Kidney tubule cell (primary cell): ENCODE data around the gene DGCR8.
"Not testable (repeated sequence)": the region's sequence is repeated elsewhere in the genome, so short reads cannot be mapped to it uniquely, and the experiment has no call there.

Experiments
- DNase-seq: peaks from one replicate; pipeline ENCODE4 v3.0.0-alpha.2; 2018; ENCODE audit warnings: low spot score

The DGCR8 gene

DNA sequence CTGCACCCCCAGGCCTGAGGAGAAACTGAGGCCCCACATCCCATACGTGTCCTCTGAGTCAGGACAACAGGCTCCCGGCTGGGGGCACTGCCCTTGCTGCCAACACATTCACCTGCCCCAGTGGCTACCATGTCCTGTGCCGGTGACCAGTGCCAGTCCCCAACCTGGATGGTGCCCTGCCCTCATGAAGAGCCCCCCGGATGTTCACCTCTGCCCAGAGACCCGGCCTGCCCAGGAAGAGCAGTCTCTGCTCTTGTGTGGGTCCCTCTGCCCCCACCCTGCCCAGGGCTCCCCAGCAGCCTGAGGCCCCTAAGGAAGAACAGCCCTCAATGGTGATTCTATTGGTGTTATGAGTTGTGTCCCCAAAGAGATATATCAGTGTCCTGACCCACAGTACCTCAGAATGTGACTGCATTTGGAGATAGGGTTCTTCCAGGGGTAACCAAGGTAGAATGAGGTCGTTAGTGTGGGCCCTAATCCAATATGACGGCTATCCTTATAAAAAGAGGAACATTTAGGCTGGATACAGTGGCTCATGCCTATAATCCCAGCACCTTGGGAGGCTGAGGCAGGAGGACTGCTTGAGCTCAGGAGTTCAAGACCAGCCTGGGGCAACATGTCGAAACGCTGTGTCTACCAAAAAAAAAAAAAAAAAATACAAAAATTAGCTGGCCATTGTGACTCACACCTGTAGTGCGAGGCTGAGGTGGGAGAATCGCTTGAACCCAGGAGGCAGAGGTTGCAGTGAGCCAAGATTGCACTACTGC, 13.2 kb upstream of the DGCR8 start:
- DNase-seq, result no peak

DNA sequence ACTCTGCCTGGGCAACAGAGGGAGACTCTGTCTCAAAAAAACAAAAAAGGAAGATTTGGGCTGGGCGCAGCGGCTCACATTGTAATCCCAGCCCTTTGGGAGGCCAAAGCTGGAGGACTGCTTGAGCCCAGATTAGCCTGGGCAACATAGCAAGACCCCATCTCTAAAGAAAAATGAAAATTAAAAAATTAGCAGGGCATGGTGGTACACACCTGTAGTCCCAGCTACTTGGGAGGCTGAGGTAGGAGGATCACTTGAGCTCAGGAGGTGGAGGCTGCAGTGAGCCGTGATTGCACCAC, 12.7 kb upstream of the DGCR8 start:
- DNase-seq, result not testable (repeated sequence)

DNA sequence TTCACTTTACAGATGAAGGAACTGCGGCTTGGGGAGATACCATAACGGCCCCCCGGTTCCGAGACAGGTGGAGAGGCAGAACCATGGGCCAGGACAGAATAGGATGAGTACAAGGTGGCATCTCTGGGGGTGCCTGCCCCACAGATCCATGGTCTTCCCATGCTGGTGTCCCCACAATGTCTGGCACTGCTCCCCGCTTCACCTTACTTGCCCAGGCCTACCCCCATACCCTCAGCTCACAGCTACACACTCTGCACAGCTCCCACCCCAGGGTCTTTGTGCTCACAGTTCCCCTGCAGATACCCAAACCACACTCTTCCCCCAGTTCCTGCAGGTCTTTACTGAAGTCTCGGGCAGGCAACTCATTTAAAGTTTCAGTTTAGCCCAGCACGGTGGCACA, 11.4 kb upstream of the DGCR8 start:
- no peak for DNase-seq

DNA sequence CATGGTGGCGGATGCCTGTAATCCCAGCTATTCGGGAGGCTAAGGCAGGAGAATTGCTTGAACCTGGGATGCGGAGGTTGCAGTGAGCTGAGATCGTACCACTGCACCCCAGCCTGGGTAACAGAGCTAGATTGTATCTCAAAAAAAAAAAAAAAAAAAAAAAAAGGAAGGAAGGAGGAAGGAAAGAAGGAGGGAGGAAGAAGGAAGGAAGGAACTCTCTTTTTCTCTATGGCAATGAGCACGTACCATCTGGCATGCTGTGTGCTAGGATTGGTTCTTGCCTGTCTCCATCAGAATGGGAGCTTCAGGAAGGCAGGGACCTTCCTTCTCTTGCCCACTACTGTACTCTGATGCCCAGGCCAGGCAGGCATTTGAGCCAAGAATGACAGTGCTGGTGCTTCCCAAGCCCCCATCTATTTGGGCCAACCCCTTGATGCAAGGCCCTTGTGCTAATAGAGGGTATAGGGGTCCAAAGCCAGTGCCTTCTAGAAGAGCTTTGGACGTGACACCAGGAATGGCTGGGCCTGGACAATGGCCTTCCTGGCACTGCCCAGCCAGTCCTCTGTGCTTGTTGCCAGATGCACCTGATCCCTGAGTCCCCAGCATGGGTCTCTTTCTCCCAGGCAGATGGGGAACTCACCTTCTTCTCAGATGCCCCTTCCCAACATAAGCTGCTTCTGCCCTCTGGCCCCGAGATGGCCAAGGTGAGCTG, 10.6 kb upstream of the DGCR8 start:
- DNase-seq, result no peak

DNA sequence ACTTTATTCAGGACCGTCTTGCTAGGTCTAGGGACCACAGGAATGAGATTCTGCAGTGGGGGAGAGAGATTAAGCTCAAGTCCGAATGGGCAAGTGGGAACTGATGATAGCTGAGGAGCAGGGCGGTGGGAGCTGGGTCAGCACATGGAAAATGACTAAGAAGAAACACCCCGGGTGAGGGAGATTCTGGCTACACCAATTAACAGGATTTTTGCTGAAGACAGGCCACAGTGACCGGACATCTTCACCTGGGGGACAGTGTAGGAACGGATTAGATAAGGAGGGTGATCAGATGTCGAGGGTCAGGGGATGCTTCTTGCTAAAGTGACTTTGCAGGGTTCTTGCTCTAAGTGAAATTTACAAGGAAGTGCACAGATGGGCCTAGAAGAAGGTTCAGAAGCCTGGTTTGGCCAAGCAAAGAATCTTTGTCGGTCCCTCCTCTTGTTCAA, 8.5 kb upstream of the DGCR8 start:
- no peak for DNase-seq

DNA sequence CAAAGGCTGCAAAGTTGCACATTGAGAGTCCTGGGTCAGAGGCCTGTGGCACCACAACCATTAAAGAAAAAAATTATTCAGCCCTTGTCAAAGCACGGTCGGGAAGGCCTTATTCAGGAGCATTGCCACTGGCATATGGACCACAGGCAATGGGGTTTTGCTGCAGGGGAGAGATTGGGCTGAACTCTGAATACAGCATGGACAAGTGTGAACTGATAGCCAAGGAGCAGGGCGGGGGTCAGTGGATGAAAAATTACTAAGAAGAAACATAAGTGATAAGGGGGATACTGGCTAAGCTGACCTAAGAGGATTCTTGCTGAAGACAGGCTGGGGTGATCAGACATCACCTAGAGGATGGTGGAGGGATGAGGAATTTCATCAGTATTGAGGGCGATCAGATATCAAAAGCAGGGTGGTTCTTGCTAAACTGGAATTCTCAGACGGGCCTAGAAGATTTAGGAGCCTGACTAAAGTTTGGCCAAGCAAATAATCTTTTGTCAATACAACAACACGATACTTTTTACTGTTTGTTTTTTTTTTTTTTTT, 3.3 kb upstream of the DGCR8 start:
- DNase-seq, result no peak

DNA sequence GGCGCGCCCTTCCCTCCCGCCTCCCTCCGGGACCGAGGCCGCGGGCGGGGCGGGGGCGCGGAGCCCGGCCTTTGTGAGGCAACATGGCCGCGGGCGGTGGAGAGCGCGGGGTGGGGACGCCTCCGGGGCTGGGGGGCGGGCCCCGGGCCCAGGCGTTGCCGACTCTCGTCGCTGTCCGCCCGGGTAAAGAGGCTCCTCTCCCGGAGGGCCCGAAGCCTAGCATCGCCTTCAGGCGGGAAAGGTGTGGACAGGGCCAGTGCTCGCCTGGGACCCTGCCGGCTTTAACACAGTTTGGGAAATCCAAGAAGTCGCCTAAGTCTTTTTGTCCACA, 369 bp downstream of the DGCR8 start:
- peak; percentile 65 for DNase-seq

DNA sequence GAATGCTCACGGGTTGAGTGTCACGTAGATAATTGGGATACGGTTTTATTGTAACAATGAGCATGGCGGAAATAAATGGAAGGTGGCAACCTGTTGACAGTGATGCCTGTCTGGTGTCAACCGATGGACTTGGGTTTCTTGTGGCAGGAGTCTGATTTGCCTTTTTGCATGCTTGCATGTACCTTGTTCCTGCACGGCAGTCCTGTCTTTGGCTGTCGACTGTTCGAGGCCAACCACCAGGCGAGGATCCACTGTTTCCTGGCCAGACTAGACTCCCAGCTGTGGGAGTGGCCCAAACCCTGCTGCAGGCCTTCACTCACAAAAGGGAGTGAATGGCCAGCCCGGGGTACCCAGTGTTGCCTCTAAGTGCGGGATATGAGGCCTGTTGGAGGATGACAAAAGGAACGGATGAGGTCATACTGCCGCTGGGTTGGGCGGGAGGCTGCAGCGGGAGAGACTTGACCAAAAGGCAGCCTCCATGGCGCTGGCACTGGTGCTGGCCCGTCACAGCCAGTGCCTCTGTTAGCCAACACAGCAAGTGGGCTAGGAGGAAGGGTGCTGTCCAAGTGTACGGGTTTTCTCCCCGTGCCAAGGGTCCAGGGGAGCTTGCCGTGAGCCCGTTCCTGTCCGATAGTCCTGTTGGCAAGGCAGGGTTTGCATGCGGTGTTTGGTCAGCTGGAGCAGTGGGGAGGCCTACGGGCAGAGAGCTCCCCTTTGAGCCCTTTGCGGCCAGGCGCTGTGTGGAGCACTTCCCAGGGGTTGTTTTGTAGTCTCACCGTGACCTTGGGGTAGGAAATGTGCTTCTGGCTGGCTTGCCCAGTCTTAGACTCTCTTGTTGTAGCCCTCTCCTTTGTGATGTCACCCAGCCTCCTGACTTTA, 974 bp downstream of the DGCR8 start:
- peak; percentile 74 for DNase-seq

DNA sequence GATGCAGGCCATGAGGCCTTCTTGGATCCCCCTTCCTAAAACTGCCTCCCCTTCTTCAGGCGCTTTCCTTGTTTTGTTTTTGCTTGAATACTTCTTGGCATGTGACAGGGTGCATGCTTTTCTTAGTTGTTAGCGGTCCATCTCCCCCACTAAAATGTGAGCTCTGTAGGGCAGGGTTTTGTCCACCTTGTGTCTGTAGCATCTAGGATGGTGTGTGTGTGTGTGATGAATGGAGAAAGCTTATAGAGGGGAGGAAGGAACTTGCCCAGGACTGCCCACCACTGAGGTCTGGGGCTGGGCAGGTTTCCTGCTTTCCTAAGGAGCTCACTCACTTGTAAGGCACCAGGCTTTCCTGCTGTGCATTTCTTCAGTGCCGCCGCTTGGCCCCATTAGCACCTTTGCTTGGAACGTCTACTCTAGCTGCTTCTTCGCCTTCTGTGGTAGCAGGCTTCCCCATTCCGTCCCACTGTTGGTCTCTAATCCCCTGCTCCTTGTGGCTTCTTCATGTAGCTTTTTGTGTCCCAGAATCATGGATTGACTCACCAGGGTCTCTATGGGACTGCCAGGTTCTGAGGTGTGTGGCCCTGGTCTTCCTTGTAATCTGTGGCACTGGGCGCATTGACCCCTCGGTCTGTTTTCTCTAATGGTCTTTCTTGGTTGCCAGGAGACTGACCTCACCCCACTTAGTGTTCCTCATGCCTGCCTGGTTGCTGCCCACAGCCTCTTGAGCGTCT, 3.3 kb downstream of the DGCR8 start:
- DNase-seq, result no peak

DNA sequence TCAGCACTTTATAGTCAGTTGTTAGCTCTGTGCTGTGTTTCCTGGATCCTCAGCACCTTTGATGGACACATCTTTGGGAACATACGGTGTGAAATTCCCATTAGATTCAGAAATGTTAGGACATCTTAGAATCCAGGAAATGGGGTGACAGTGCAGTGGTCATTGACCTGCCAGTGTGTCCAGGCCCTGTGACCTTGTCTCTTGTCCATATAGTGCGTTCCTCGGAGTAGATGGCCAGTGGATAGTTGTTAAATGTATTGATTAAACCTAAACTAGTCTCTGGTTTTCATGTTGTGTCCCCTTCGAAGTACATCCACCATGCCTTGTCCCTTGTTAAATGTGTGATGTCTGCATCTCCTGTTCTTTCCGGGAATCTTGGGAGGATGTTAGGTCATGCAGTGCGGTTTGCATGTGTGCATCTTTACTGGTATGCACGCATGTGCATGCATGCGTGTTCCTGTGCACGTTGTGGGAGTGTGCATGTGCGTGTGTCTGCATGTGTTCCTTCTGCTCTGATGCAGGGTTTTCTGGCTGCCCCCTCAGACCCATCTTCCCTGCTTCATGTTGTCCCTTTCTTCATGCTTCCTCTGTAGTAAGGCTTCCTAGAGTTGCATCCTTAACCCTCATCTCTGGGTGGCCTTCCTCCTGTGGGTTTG, 4.0 kb downstream of the DGCR8 start:
- no peak for DNase-seq

DNA sequence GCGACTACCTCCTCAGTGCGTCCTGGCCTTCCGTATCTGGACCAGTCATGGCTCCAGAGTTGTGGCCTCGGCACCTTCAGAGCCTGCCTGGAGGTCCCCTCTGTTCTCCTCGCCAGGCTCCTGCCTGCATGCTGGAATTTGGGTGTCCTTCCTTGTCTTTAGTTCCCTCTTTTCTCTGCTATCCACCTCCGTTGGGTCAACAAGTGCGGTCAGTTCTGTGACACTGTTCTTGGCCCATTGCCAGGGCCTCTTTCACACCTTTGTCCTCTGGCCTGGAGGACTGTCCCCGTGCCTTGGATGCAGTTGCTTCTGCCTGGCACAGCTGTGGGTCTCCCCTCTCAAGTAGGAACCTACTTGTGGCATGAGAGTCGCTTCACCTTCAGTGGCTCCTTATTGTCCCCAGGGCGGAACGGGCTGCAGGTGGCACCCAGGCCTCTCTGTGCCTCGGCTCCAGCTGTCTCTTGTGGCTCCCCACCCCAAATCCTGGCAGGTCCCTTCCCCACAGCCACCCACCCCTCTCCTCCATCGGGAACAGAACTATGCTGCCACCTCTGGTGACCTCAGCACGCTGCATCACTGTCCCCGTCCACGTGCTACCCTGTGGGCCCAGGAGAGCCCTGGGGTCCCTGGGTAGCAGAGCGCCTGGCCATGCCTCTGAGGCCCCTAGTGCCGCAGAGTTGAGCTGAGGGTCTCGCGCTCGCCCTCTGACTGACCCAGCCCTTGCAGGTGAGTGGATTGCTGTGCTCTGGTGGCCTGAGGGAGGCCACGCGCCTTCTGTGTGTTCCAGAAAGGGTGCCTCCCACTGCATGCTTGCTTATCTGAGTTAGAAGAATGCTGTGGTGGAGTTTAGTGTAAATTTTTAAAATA, 4.7 kb downstream of the DGCR8 start:
- DNase-seq, result no peak

DNA sequence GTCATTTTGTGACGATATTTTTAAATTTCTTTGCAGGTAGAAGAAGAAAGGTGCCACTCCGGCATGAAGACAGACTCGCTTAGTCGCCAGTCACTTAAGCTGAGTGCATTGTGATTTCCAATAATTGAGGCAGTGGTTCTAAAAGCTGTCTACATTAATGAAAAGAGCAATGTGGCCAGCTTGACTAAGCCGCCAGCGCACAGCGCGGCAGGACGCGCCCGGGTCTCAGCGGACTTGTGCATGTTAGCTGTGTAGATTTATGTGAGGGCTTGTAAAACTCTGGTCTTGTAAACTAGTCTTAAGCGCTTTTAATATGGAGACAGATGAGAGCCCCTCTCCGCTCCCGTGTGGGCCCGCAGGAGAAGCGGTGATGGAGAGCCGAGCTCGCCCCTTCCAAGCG, 5.6 kb downstream of the DGCR8 start:
- no peak for DNase-seq

DNA sequence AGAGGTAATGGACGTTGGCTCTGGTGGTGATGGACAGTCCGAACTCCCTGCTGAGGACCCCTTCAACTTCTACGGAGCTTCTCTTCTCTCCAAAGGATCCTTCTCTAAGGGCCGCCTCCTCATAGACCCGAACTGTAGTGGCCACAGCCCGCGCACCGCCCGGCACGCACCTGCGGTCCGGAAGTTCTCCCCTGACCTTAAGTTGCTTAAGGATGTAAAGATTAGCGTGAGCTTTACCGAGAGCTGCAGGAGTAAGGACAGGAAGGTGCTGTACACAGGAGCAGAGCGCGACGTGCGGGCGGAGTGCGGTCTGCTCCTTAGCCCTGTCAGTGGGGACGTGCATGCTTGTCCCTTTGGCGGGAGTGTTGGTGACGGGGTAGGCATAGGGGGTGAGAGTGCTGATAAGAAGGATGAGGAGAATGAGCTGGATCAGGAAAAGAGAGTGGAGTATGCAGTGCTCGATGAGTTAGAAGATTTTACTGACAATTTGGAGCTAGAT, 6.1 kb downstream of the DGCR8 start:
- no peak for DNase-seq

DNA sequence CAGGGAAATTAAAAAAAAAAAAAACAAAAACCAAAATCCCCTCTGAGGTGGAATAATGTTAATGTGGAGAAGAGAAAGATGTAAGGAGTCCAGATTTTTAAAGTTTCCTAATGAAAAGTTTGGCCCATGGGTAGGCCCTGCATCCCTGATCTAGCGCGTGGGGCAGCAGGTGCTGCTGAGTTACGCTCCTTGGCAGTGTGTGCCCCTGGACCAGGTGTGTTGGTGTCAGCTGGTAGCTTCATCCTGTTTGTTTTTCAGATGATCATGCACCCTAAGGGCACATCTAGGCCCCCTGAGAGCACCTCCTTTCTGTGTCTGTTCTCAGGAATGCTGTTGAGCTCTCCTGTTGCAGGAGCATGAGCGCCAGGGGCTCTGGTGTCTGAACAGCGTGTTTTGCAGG, 6.7 kb downstream of the DGCR8 start:
- DNase-seq, result no peak

DNA sequence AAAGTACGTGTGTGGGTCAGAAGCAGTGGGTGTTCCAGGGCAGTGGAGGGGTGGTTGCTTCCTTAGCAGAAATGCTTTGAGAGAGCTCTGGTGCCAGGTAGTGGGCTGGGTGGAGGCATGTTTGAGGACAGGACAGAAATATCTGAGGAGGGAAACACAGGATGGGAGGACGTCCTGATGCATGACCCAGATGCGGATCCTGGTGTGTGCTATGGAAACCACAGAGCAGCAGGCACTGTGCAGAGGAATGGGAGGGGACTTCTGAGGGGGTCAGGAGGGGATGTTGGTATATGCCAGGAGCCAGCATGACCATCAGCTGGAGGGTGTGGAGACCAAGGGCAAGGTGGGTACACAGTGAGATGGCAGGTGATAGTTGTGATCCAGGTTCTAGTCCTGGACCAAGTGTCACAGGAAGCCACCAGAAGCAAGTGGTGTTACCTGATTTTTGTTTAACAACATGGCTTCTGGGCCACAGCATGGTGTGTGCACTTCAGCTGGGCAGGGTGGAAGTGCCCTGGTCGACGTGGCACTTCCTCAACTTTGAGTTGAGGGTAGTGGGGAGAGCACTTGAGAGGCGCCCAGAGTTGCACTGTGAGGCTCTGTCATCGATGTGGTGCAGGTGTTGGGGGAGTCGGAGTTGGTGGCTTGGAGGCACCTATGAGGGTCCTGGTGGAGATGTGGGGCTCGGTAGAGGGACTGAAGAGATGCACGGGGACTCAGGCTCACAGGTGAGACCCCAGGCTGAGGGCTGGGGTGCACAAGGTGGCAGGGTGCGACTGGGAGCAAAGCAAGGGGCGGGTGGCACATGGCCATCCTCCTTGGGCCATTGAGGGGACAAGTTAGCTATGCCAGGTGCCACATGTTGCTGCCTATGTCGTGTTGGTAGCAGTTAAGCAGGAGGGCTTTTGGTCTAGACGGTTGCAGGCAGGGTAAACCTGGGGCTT, 7.5 kb downstream of the DGCR8 start:
- no peak for DNase-seq

DNA sequence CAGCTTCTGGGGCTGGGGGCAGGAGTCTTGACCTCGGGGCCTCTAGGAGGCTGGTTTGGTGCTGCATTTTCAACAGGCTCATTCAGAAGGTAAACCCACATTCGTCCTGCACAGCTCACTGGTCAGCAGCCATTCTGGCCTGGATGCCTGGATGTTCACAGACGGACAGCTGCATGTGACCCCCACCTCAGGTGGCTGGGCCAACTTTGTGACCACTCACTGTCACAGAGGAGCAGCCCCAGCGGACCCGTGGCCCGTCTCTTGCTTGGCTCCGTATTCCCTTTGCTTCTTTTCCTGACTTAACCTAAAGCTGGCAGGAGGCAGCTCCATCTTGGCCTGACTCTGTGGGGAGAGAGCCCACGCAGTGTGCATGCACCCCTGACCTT, 8.2 kb downstream of the DGCR8 start:
- no peak for DNase-seq

DNA sequence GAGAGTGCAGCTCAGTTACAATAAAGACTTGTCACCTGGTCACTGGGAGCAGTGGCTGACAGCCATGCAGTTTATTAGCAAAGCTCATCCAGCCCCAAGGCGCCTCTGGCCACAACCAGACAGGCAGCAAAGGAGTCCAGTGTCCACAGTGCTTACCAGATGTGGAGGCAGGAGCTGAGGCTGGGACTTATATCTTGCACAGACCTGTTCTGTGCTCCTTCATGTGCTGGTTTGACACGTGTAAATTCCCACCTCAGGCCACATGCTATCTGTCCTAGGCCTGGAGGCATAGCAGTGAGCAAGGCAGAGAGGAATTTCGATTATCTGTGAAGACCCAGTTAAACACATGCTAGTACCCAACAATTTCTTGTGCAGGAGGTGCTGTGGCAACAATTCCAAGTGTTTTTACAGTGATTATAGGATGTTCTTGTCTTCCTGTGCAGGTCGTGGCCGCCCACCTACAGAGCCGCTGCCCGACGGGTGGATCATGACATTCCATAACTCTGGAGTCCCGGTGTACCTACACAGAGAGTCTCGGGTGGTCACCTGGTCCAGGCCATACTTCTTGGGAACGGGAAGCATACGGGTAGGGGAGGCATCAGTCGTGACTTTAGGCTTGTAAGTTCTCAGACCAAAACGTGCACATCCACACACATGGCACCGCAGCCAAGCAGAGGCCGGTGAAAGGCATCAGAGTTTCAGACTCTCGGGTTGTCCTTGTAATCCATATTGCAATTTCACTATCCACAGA, 9.4 kb downstream of the DGCR8 start:
- DNase-seq, result no peak

DNA sequence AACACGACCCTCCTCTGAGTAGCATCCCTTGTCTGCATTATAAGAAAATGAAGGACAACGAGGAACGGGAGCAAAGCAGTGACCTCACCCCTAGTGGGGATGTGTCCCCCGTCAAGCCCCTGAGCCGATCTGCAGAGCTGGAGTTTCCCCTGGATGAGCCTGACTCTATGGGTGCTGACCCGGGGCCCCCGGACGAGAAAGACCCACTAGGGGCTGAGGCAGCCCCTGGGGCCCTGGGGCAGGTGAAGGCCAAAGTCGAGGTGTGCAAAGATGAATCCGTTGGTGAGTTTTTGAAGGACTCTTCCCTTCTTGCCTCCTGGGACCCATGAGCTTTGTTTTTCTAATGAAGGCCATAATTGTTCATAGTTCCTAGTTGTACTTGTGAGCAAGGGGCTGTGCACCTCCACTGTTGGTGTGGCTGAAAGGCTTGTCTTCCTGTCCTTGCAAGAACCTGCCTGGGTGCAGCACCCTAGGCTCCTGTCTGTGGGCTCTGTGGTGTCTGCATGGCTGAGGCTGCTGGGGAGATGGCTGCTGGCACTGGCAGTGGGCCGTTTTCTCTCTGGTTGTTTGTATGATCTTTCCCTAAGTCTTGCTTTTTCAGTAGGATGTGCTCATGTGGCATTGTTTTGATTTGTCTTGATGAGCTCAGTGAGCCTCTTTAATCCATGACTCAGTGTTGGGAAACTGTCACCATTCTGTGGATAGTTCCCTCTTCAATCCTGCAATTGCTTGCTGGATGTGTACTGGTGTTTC, 10.1 kb downstream of the DGCR8 start:
- no peak for DNase-seq
